ENCODE results near the gene CRB3. TPM values are rescaled to one million over a fixed set of nuclear protein-coding genes. Genes with fewer than 3 reads are reported as not detected.
A peak's percentile ranks its signal among the peaks of the same experiment; 100 is the strongest.
"Not testable (repeated sequence)": the region's sequence is repeated elsewhere in the genome, so short reads cannot be mapped to it uniquely, and the experiment has no call there.

CRB3 gene
- total RNA-seq, 4 donors from 2014 or later = 75.7 to 124 (median 88.7) TPM

- peak within 1 kb of the TSS; percentile 37 for H3K4me3 ChIP-seq (ENCODE audit: low read depth, poor library complexity, severe bottlenecking)
- 0 to 1% methylated on average over 20 to 55 of the region's 71 CpGs for WGBS, 2 donors
- no peak for DNase-seq (ENCODE audit: low spot score in 2 of 2)
- intact Hi-C loops (cut with DNase I; ENCODE audit: low total_unique reads) = no loop called here
- TF ChIP-seq, protein P1, sequence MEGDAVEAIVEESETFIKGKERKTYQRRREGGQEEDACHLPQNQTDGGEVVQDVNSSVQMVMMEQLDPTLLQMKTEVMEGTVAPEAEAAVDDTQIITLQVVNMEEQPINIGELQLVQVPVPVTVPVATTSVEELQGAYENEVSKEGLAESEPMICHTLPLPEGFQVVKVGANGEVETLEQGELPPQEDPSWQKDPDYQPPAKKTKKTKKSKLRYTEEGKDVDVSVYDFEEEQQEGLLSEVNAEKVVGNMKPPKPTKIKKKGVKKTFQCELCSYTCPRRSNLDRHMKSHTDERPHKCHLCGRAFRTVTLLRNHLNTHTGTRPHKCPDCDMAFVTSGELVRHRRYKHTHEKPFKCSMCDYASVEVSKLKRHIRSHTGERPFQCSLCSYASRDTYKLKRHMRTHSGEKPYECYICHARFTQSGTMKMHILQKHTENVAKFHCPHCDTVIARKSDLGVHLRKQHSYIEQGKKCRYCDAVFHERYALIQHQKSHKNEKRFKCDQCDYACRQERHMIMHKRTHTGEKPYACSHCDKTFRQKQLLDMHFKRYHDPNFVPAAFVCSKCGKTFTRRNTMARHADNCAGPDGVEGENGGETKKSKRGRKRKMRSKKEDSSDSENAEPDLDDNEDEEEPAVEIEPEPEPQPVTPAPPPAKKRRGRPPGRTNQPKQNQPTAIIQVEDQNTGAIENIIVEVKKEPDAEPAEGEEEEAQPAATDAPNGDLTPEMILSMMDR (IDR thresholded peaks at IDR 0.05) = no peak
- no peak for TF ChIP-seq POLR2A (IDR thresholded peaks at IDR 0.05)
Observed at GRCh38 chr19:6501740-6502648, 37.9 kb downstream of the CRB3 start, which contains the start of gene TUBB4A. Gene TUBB4A, minus strand, starts transcription at chr19:6502309. Its CDS starts 97 bp downstream, at chr19:6502212.

- no peak for DNase-seq (ENCODE audit: low spot score in 2 of 2)
- 78 to 79% methylated on average over 9 of the region's 9 CpGs for WGBS, 2 donors
- no peak overlapping the region for H3K4me3 ChIP-seq (ENCODE audit: low read depth, poor library complexity, severe bottlenecking)
- intact Hi-C loops (cut with DNase I; ENCODE audit: low total_unique reads) = no loop called here
- no peak for TF ChIP-seq POLR2A (IDR thresholded peaks at IDR 0.05)
- TF ChIP-seq, protein P1 (IDR thresholded peaks at IDR 0.05) = no peak
Observed at GRCh38 chr19:6503407-6504201, 39.5 kb downstream of the CRB3 start.

GRCh38 chr19:6508028-6508771, 44.1 kb downstream of the CRB3 start:
- DNase-seq (ENCODE audit: low spot score in 2 of 2); H3K4me3 ChIP-seq (ENCODE audit: low read depth, poor library complexity, severe bottlenecking); intact Hi-C loops (cut with DNase I; ENCODE audit: low total_unique reads): not testable (repeated sequence)
- 84 to 86% methylated on average over 9 of the region's 9 CpGs for WGBS, 2 donors

GRCh38 chr19:6509118-6509971, 45.3 kb downstream of the CRB3 start:
- peak; percentile 50 to 93 for DNase-seq (ENCODE audit: low spot score in 2 of 2)
- intact Hi-C loops (cut with DNase I; ENCODE audit: low total_unique reads) = no loop called here
- H3K4me3 ChIP-seq (ENCODE audit: low read depth, poor library complexity, severe bottlenecking) = no peak overlapping the region
- no peak for TF ChIP-seq POLR2A (IDR thresholded peaks at IDR 0.05)
- TF ChIP-seq, protein P1 (IDR thresholded peaks at IDR 0.05) = peak in 1 of 3 donors; percentile 33
- WGBS, 2 donors = 52 to 60% methylated on average over 20 of the region's 20 CpGs

- TF ChIP-seq, protein P1 (IDR thresholded peaks at IDR 0.05) = no peak
- no peak overlapping the region for H3K4me3 ChIP-seq (ENCODE audit: low read depth, poor library complexity, severe bottlenecking)
- 84 to 85% methylated on average over 7 of the region's 7 CpGs for WGBS, 2 donors
- DNase-seq (ENCODE audit: low spot score in 2 of 2) = no peak
- intact Hi-C loops (cut with DNase I; ENCODE audit: low total_unique reads) = no loop called here
Observed at GRCh38 chr19:6510618-6511017, 46.5 kb downstream of the CRB3 start.

All from lower leg skin (tissue), 4 donors.